Esophagus muscularis mucosa (tissue), 3 donors: ENCODE measurements around the gene KCNA3.

Experiments
- CTCF ChIP-seq, 3 experiments: fragments of 200-600 bp in 2 of 3; fragments of 450-650 bp in 1 of 3; sonication (generic) in 2 of 3; IDR thresholded peaks; one replicate each; pipeline ENCODE4 v1.5.1; 2017 to 2019; ENCODE audit warnings: antibody characterized with exemption in 3 of 3, mild to moderate bottlenecking in 2 of 3, moderate library complexity in 1 of 3
- POLR2A ChIP-seq: fragments of 450-650 bp; IDR thresholded peaks from one replicate; pipeline ENCODE4 v1.6.1; 2017; ENCODE audit warnings: antibody characterized with exemption, moderate library complexity, mild to moderate bottlenecking, low read depth
- POLR2AphosphoS5 ChIP-seq, 2 donors: sonication (generic); formaldehyde crosslinking; IDR thresholded peaks; one replicate each; pipeline ENCODE4 v1.6.1; 2017; ENCODE audit warnings: antibody characterized with exemption in 2 of 2

- TF ChIP-seq CTCF (IDR thresholded peaks at IDR 0.05) (no peak), POLR2AphosphoS5 (IDR thresholded peaks at IDR 0.05) (no peak), POLR2A (no peak)
These were observed 26.0 kb upstream of the KCNA3 start for GRCh38 chr1:110700767-110701166.
